ENCODE results near the gene PBXIP1. TPM values are rescaled to one million over a fixed set of nuclear protein-coding genes. Genes with fewer than 3 reads are reported as not detected.
"Not testable (repeated sequence)": the region's sequence is repeated elsewhere in the genome, so short reads cannot be mapped to it uniquely, and the experiment has no call there.

The PBXIP1 gene
- total RNA-seq, 1 experiment from 2014 or later: 48.1 TPM

DNA sequence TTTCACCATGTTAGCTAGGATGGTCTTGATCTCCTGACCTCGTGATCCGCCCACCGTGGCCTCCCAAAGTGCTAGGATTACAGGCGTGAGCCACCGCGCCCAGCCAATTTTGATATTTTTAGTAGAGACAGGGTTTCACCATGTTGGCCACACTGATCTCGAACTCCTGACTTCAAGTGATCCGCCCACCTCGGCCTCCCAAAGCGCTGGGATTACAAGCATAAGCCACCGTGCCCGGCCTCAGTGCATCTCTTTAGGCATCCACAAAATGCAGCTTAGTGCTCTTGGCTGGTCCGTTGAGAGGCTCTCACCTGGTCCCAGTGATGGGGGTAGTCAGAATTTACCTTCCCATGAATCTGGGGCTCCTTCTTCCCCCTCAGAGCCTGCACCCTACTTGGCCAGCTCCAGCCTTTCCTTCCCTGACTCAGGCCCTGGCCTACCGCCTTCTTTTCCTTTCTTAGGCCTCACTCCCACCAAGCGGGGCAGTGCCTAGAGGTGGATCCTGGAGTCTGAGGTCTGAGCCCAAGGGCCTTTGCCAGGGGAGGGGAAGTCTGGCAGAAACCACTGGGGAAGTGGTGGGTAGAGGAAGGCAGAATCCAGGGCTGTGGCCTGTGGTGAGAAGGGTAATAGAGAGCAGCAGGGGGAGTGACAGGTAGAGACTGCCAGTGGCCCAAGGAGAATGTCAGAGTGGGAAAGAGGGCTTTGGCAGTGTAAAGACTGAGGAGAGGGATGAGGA lies 41.2 kb upstream of the PBXIP1 start:
- H3K27me3 Mint-ChIP-seq (ENCODE audit: unreplicated experiment): no peaks in the 10 kb centered on the region
- DNase-seq: no peak
- intact Hi-C loops (cut with micrococcal nuclease; ENCODE audit: unreplicated experiment): no loop called here
- CTCF ChIA-PET: interaction anchor here (0.6 to 2.3 kb wide), 5 partner anchors 10 to 170 kb away, joined by 3 to 6 read pairs (median 3); partner anchors contain the start of gene PBXIP1
- no peaks in the 10 kb centered on the region for H3K9me3 Mint-ChIP-seq (ENCODE audit: low read depth, unreplicated experiment)
- TF ChIP-seq, protein P1, sequence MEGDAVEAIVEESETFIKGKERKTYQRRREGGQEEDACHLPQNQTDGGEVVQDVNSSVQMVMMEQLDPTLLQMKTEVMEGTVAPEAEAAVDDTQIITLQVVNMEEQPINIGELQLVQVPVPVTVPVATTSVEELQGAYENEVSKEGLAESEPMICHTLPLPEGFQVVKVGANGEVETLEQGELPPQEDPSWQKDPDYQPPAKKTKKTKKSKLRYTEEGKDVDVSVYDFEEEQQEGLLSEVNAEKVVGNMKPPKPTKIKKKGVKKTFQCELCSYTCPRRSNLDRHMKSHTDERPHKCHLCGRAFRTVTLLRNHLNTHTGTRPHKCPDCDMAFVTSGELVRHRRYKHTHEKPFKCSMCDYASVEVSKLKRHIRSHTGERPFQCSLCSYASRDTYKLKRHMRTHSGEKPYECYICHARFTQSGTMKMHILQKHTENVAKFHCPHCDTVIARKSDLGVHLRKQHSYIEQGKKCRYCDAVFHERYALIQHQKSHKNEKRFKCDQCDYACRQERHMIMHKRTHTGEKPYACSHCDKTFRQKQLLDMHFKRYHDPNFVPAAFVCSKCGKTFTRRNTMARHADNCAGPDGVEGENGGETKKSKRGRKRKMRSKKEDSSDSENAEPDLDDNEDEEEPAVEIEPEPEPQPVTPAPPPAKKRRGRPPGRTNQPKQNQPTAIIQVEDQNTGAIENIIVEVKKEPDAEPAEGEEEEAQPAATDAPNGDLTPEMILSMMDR (IDR thresholded peaks at IDR 0.05; ENCODE audit: unreplicated experiment): no peak
- H3K27ac Mint-ChIP-seq (ENCODE audit: unreplicated experiment): no peak overlapping the region
- no peak overlapping the region for H3K4me3 Mint-ChIP-seq (ENCODE audit: low read depth, unreplicated experiment)
- peaks cover 35% of the 10 kb centered on the region for H3K4me1 Mint-ChIP-seq (ENCODE audit: low read depth, unreplicated experiment)
- BruUV-seq (replicated peaks): no TSS peak
- H3K36me3 Mint-ChIP-seq (ENCODE audit: insufficient read depth, unreplicated experiment): peaks cover 63% of the 10 kb centered on the region

DNA sequence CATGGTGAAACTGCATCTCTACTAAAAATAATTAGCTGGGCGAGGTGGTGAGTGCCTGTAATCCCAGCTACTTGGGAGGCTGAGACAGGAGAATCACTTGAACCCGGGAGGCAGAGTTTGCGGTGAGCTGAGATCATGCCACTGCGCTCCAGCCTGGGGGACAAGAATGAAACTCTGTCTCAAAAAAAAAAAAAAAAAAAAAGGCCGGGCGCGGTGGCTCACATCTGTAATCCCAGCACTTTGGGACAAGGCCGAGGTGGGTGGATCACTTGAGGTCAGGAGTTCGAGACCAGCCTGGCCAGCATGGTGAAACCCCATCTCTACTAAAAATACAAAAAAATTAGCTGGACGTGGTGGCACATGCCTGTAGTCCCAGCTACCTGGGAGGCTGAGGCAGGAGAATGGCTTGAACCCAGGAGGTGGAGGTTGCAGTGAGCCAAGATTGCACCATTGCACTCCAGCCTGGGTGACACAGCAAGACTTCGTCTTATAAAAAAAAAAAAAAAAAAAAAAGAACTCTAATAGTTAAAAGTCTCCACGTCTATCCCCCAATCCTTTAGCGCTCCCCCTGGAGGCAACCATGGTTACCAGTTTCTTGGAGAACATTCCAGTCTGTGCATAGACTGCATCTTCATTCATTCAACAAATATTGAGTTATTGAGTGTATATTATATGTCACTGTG lies 39.5 kb upstream of the PBXIP1 start:
- TF ChIP-seq, protein P1 (IDR thresholded peaks at IDR 0.05; ENCODE audit: unreplicated experiment): peak; percentile 36
- H3K4me3 Mint-ChIP-seq (ENCODE audit: low read depth, unreplicated experiment); H3K27ac Mint-ChIP-seq (ENCODE audit: unreplicated experiment); BruUV-seq (replicated peaks); intact Hi-C loops (cut with micrococcal nuclease; ENCODE audit: unreplicated experiment); H3K9me3 Mint-ChIP-seq (ENCODE audit: low read depth, unreplicated experiment); H3K27me3 Mint-ChIP-seq (ENCODE audit: unreplicated experiment): not testable (repeated sequence)
- Mint-ChIP-seq H3K4me1 (ENCODE audit: low read depth, unreplicated experiment) (peaks cover 34% of the 10 kb centered on the region), H3K36me3 (ENCODE audit: insufficient read depth, unreplicated experiment) (peaks cover 49% of the 10 kb centered on the region)
- peak; percentile 73 for DNase-seq
- CTCF ChIA-PET: interaction anchor here (0.7 to 1.2 kb wide), 6 partner anchors 22 to 515 kb away, joined by 3 to 6 read pairs (median 4); no protein-coding TSS in a partner anchor

DNA sequence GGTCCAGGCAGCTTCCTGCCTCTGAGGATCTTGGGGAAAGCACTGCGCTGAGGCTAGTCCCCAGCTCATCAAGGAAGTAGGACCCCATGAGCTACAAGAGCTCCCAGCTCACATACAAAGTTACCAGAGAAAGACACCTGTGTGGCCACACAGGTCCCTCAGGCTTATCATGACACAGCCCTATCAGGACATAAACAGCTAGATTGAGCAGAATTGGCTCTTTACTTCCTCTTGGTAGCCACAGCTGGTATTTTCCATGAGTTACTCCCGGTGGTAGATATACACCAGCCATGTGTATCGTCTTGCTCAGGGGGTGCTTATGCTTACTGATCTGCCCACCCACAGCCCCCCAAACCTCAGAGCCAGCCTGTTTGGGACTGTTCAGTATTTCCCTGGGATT lies 38.7 kb upstream of the PBXIP1 start:
- Mint-ChIP-seq H3K36me3 (ENCODE audit: insufficient read depth, unreplicated experiment) (peaks cover 44% of the 10 kb centered on the region), H3K4me3 (ENCODE audit: low read depth, unreplicated experiment) (no peak overlapping the region), H3K4me1 (ENCODE audit: low read depth, unreplicated experiment) (peaks cover 25% of the 10 kb centered on the region), H3K9me3 (ENCODE audit: low read depth, unreplicated experiment) (no peaks in the 10 kb centered on the region), H3K27me3 (ENCODE audit: unreplicated experiment) (no peaks in the 10 kb centered on the region), H3K27ac (ENCODE audit: unreplicated experiment) (no peak overlapping the region)
- TF ChIP-seq, protein P1 (IDR thresholded peaks at IDR 0.05; ENCODE audit: unreplicated experiment): no peak
- CTCF ChIA-PET: interaction anchor here (0.5 to 2.2 kb wide), 6 partner anchors 11 to 729 kb away, joined by 3 to 7 read pairs (median 5); partner anchors contain the start of gene FLAD1
- intact Hi-C loops (cut with micrococcal nuclease; ENCODE audit: unreplicated experiment): no loop called here
- DNase-seq: no peak
- no TSS peak for BruUV-seq (replicated peaks)

DNA sequence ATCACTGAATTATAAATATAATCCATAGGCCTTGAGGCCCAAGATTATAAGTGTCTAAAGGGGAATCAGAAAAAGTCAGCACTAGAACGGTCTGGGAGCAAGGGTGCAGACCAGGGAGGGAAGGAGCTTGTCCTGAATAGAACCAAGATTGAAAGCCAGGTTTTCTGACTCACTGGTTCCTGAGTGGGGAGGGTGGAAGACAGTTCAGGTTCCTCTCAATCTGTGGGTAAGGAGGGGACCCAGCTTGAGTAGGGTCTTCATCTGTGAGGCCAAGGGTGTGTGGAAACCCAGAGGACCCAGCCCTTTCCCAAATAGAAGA lies 38.3 kb upstream of the PBXIP1 start:
- CTCF ChIA-PET: interaction anchor here (0.5 to 2.2 kb wide), 9 partner anchors 11 to 728 kb away, joined by 3 to 13 read pairs (median 4); partner anchors contain the start of gene FLAD1
- no peak overlapping the region for H3K4me3 Mint-ChIP-seq (ENCODE audit: low read depth, unreplicated experiment)
- no peak overlapping the region for H3K27ac Mint-ChIP-seq (ENCODE audit: unreplicated experiment)
- no TSS peak for BruUV-seq (replicated peaks)
- peaks cover 43% of the 10 kb centered on the region for H3K36me3 Mint-ChIP-seq (ENCODE audit: insufficient read depth, unreplicated experiment)
- intact Hi-C loops (cut with micrococcal nuclease; ENCODE audit: unreplicated experiment): no loop called here
- no peaks in the 10 kb centered on the region for H3K9me3 Mint-ChIP-seq (ENCODE audit: low read depth, unreplicated experiment)
- H3K4me1 Mint-ChIP-seq (ENCODE audit: low read depth, unreplicated experiment): peaks cover 22% of the 10 kb centered on the region
- TF ChIP-seq, protein P1 (IDR thresholded peaks at IDR 0.05; ENCODE audit: unreplicated experiment): no peak
- H3K27me3 Mint-ChIP-seq (ENCODE audit: unreplicated experiment): no peaks in the 10 kb centered on the region
- DNase-seq: no peak

All from Calu3 (cell line).